Caco-2 (cell line): ENCODE measurements around the gene CENPP. TPM values are rescaled to one million over a fixed set of nuclear protein-coding genes. Genes with fewer than 3 reads are reported as not detected.

ENCODE experiments used
- BruUV-seq: library from RNA; stranded (reverse); fragments of 400-500 nt; replicated peaks from 2 replicates; lab custom pipeline; 2021; lab: Mats Ljungman, UMichigan
- CTCF ChIA-PET: fragments of 300-600 bp; sonication (Branson Sonifier 250); formaldehyde crosslinking; loops from one replicate; lab custom pipeline; 2022; ENCODE audit warnings: antibody characterized with exemption; lab: Charles Lee
- POLR2A ChIA-PET: fragments of 300-600 bp; sonication (Branson Sonifier 250); formaldehyde crosslinking; loops from one replicate; lab custom pipeline; 2022; ENCODE audit warnings: antibody characterized with exemption; lab: Charles Lee
- DNase-seq, 2 experiments: peaks; one replicate each; pipeline versions ENCODE4 v3.0.0 to v3.0.0-alpha.2; 2020 to 2022
- H3K27me3 ChIP-seq: replicated peaks from 2 replicates; pipeline ENCODE4 v1.6.0; 2011; ENCODE audit warnings: low read length; ENCODE audit not compliant: control insufficient read depth, insufficient read depth
- H3K36me3 ChIP-seq: 2 replicates; pipeline ENCODE4 v1.5.1; 2011; ENCODE audit warnings: low read length; ENCODE audit not compliant: control insufficient read depth, insufficient read depth
- H3K4me1 ChIP-seq: fragments of 250-450 bp; sonication (Bioruptor Pico); 2 replicates; pipeline ENCODE4 v1.5.1; 2020; ENCODE audit warnings: mild to moderate bottlenecking
- H3K4me3 ChIP-seq: 2 replicates; pipeline ENCODE4 v1.5.1; 2011; ENCODE audit warnings: low read depth, mild to moderate bottlenecking, control low read depth, low read length
- H3K9me3 ChIP-seq: fragments of 250-450 bp; sonication (Bioruptor Pico); 2 replicates; pipeline ENCODE4 v1.5.1; 2020; ENCODE audit warnings: mild to moderate bottlenecking, moderate library complexity
- H3K27ac Mint-ChIP-seq: one replicate; pipeline ENCODE4 v1.8.0; 2022; ENCODE audit warnings: mixed read lengths; ENCODE audit not compliant: unreplicated experiment
- H3K27me3 Mint-ChIP-seq: one replicate; pipeline ENCODE4 v1.8.0; 2022; ENCODE audit warnings: mixed read lengths; ENCODE audit not compliant: insufficient read depth, unreplicated experiment
- H3K36me3 Mint-ChIP-seq: one replicate; pipeline ENCODE4 v1.8.0; 2022; ENCODE audit warnings: mild to moderate bottlenecking, mixed read lengths; ENCODE audit not compliant: insufficient read depth, unreplicated experiment
- H3K4me1 Mint-ChIP-seq: one replicate; pipeline ENCODE4 v1.8.0; 2022; ENCODE audit warnings: low read depth, mixed read lengths; ENCODE audit not compliant: unreplicated experiment
- H3K4me3 Mint-ChIP-seq: one replicate; pipeline ENCODE4 v1.8.0; 2022; ENCODE audit warnings: mild to moderate bottlenecking, moderate library complexity, mixed read lengths; ENCODE audit not compliant: unreplicated experiment
- H3K9me3 Mint-ChIP-seq: one replicate; pipeline ENCODE4 v1.8.0; 2022; ENCODE audit warnings: mixed read lengths; ENCODE audit not compliant: unreplicated experiment
- intact Hi-C: fragments of 100-400 bp; cut with micrococcal nuclease; formaldehyde crosslinking; loops from one replicate; pipeline ENCODE4 v1.10.0; 2022; ENCODE audit not compliant: unreplicated experiment
- total RNA-seq: library from RNA; stranded (reverse); gene quantifications from 2 replicates; pipeline ENCODE4 v1.2.3, GENCODE V29; 2022
- TF ChIP-seq, protein P1 (sequence below), 2 experiments: fragments of 200-600 bp in 1 of 2; IDR thresholded peaks; 1 replicate in 1 of 2; 2 replicates in 1 of 2; pipeline versions ENCODE4 v1.5.1 to v1.8.0; 2011 to 2022; ENCODE audit warnings: antibody characterized with exemption in 1 of 2, control low read depth in 1 of 2, inconsistent platforms in 1 of 2, low read depth in 1 of 2, low read length in 1 of 2, mild to moderate bottlenecking in 1 of 2, moderate library complexity in 1 of 2; ENCODE audit not compliant: insufficient read depth in 1 of 2, severe bottlenecking in 1 of 2, unreplicated experiment in 1 of 2

CENPP gene
- total RNA-seq, 1 experiment from 2014 or later, result 7.6 TPM

DNA sequence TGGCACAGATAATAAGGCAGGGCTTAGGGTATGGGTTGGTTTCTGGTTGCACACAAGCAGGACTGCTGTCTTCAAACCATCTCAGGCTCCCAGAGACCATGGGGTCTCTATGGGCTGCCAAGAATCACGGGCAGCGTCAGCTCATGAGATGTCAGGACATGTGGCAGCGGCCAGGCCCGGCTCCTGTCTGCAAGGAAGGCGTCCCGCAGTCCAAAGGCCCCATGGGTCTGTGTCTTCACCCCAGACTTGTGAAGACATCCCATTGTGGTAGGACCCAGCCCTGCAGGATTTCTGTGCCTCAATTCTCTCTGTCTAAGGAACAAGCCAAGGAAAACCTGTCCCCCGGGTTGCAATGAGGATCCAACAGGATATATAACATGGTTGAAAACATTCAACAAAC lies 311.6 kb downstream of the CENPP start:
- Mint-ChIP-seq H3K4me3 (no peak overlapping the region), H3K36me3 (peaks cover 11% of the 10 kb centered on the region), H3K27ac (no peak overlapping the region), H3K27me3 (no peaks in the 10 kb centered on the region), H3K4me1 (no peaks in the 10 kb centered on the region), H3K9me3 (no peaks in the 10 kb centered on the region)
- TF ChIP-seq, protein P1, sequence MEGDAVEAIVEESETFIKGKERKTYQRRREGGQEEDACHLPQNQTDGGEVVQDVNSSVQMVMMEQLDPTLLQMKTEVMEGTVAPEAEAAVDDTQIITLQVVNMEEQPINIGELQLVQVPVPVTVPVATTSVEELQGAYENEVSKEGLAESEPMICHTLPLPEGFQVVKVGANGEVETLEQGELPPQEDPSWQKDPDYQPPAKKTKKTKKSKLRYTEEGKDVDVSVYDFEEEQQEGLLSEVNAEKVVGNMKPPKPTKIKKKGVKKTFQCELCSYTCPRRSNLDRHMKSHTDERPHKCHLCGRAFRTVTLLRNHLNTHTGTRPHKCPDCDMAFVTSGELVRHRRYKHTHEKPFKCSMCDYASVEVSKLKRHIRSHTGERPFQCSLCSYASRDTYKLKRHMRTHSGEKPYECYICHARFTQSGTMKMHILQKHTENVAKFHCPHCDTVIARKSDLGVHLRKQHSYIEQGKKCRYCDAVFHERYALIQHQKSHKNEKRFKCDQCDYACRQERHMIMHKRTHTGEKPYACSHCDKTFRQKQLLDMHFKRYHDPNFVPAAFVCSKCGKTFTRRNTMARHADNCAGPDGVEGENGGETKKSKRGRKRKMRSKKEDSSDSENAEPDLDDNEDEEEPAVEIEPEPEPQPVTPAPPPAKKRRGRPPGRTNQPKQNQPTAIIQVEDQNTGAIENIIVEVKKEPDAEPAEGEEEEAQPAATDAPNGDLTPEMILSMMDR (IDR thresholded peaks at IDR 0.05; ENCODE audit: insufficient read depth in 1 of 2, low read depth in 1 of 2, low read length in 1 of 2, severe bottlenecking in 1 of 2, unreplicated experiment in 1 of 2), result no peak
- no peak for DNase-seq
- ChIA-PET POLR2A (no interaction called here), CTCF (no interaction called here)
- H3K36me3 ChIP-seq, result no peaks in the 10 kb centered on the region; the same call in 1 of the 2 replicates
- H3K9me3 ChIP-seq, result no peaks in the 10 kb centered on the region
- no peak overlapping the region for H3K4me3 ChIP-seq
- no peaks in the 10 kb centered on the region for H3K4me1 ChIP-seq
- BruUV-seq, result no TSS peak
- intact Hi-C loops, result no loop called here
- H3K27me3 ChIP-seq, result no peaks in the 10 kb centered on the region

DNA sequence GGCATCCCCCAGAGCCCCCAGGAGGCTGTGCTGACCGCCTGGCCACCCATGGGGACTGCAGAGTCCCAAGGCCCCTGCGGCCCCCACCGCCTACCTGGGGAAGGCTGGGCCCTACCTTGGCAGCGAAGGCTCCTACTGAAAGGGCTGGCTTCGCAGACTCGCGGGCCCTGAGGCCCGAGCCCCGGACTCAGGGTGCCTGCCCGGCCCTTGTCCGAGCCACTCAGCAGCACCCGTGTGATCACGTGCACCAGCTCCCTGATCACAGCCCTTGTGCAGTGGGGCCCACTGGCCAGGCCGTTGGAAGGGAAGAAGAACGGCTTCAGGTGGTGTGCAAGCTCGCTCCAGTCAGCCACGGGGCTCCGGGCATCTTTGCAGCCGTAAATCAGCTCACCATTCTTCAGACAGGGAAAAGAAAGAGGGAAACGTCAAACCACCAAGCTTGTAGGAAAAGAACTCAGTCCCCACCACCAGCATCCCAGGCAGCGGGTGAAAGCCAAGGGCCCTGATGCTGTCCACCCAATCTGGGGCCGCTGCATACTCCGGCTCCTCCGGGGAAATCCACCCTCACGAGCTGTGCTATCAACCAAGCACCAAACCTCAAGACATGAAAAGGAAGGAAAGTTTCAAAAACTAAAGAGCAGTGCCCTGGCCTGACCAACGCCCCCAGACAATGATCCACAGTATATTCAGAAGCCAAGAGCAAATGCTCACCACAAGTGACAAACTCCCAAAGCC lies 312.3 kb downstream of the CENPP start:
- TF ChIP-seq, protein P1 (IDR thresholded peaks at IDR 0.05; ENCODE audit: insufficient read depth in 1 of 2, low read depth in 1 of 2, low read length in 1 of 2, severe bottlenecking in 1 of 2, unreplicated experiment in 1 of 2), result no peak
- H3K36me3 Mint-ChIP-seq, result peaks cover 11% of the 10 kb centered on the region
- no peak for DNase-seq
- H3K4me3 Mint-ChIP-seq, result no peak overlapping the region
- H3K27me3 Mint-ChIP-seq, result no peaks in the 10 kb centered on the region
- no peak overlapping the region for H3K27ac Mint-ChIP-seq
- Histone ChIP-seq H3K36me3 (no peaks in the 10 kb centered on the region; the same call in 1 of the 2 replicates), H3K9me3 (no peaks in the 10 kb centered on the region), H3K27me3 (no peaks in the 10 kb centered on the region), H3K4me1 (no peaks in the 10 kb centered on the region), H3K4me3 (no peak overlapping the region)
- BruUV-seq, result no TSS peak
- no peaks in the 10 kb centered on the region for H3K4me1 Mint-ChIP-seq
- intact Hi-C loops, result no loop called here
- ChIA-PET CTCF (no interaction called here), POLR2A (no interaction called here)
- no peaks in the 10 kb centered on the region for H3K9me3 Mint-ChIP-seq

DNA sequence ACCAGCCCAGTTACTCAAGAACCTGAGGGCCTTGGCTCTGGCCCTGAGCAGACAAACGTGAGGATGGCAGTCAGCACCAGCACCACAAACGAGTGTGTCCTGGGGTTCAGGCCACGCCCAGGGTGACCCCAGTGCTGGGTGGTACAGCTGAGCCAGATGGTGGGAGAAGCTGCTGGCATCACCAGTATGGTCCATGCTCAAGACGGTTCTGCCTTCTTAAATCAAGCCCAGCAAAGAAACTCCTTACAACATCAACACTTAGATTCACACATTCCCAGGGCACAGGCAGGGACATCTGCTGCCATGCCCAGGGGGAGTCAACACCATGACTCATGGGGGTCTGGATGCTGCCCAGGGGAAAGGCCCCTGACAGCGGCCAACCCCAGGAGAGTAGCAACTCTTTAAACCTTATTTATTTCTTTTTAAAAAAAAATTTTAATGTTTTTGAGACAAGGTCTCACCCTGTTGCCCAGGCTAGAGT lies 312.9 kb downstream of the CENPP start:
- Histone ChIP-seq H3K36me3 (no peaks in the 10 kb centered on the region; the same call in 1 of the 2 replicates), H3K4me3 (no peak overlapping the region), H3K4me1 (no peaks in the 10 kb centered on the region), H3K9me3 (no peaks in the 10 kb centered on the region), H3K27me3 (no peaks in the 10 kb centered on the region)
- intact Hi-C loops, result no loop called here
- no peak for DNase-seq
- no peaks in the 10 kb centered on the region for H3K9me3 Mint-ChIP-seq
- BruUV-seq, result no TSS peak
- ChIA-PET POLR2A (no interaction called here), CTCF (no interaction called here)
- peaks cover 11% of the 10 kb centered on the region for H3K36me3 Mint-ChIP-seq
- no peaks in the 10 kb centered on the region for H3K4me1 Mint-ChIP-seq
- no peaks in the 10 kb centered on the region for H3K27me3 Mint-ChIP-seq
- TF ChIP-seq, protein P1 (IDR thresholded peaks at IDR 0.05; ENCODE audit: insufficient read depth in 1 of 2, low read depth in 1 of 2, low read length in 1 of 2, severe bottlenecking in 1 of 2, unreplicated experiment in 1 of 2), result no peak
- no peak overlapping the region for H3K27ac Mint-ChIP-seq
- H3K4me3 Mint-ChIP-seq, result no peak overlapping the region
